Inflammatory macrophage (primary cell): ENCODE results near the gene OTULINL.
A peak's percentile ranks its signal among the peaks of the same experiment; 100 is the strongest.

ENCODE experiments used
- DNase-seq, 2 donors: peaks; one replicate each; pipeline ENCODE4 v3.0.0-alpha.2; 2020 to 2022

Gene OTULINL

GRCh38 chr5:14577079-14577725 lies 4.4 kb upstream of the OTULINL start:
- DNase-seq, result no peak

- no peak for DNase-seq
Observed at GRCh38 chr5:14577971-14578370, 3.6 kb upstream of the OTULINL start.

- DNase-seq, result no peak
Observed at GRCh38 chr5:14579246-14579645, 2.3 kb upstream of the OTULINL start.

GRCh38 chr5:14579731-14580397 lies 1.7 kb upstream of the OTULINL start:
- no peak for DNase-seq

- DNase-seq, result no peak
Observed at GRCh38 chr5:14580398-14581034, 1.1 kb upstream of the OTULINL start.

- peak; percentile 47 to 49 for DNase-seq
Observed at GRCh38 chr5:14581891-14582796, 552 bp downstream of the OTULINL start.

GRCh38 chr5:14582797-14583137 lies 1.2 kb downstream of the OTULINL start:
- DNase-seq, result no peak

GRCh38 chr5:14584848-14585247 lies 3.3 kb downstream of the OTULINL start:
- no peak for DNase-seq

- DNase-seq, result peak; percentile 82 to 91
Observed at GRCh38 chr5:14587150-14587549, 5.6 kb downstream of the OTULINL start.

GRCh38 chr5:14588145-14588544 lies 6.6 kb downstream of the OTULINL start:
- peak; percentile 62 to 74 for DNase-seq

- no peak for DNase-seq
Observed at GRCh38 chr5:14588758-14589543, 7.4 kb downstream of the OTULINL start.

- no peak for DNase-seq
Observed at GRCh38 chr5:14590949-14591348, 9.4 kb downstream of the OTULINL start.

GRCh38 chr5:14591548-14591947 lies 10.0 kb downstream of the OTULINL start:
- DNase-seq, result no peak

GRCh38 chr5:14593326-14594021 lies 11.9 kb downstream of the OTULINL start:
- no peak for DNase-seq

- no peak for DNase-seq
Observed at GRCh38 chr5:14594378-14595074, 12.9 kb downstream of the OTULINL start.

GRCh38 chr5:14595189-14595588 lies 13.6 kb downstream of the OTULINL start:
- peak; percentile 61 to 66 for DNase-seq

- DNase-seq, result peak; percentile 68 to 76
Observed at GRCh38 chr5:14595891-14596290, 14.3 kb downstream of the OTULINL start.

- no peak for DNase-seq
Observed at GRCh38 chr5:14597080-14597479, 15.5 kb downstream of the OTULINL start.

- DNase-seq, result peak; percentile 39 to 43
Observed at GRCh38 chr5:14598225-14598624, 16.6 kb downstream of the OTULINL start.

GRCh38 chr5:14599476-14600127 lies 18.0 kb downstream of the OTULINL start:
- DNase-seq, result peak in 1 of 2 donors; percentile 29
